GM21528 (cell line): Measurements from ENCODE around the gene NR1I2.

Experiments
- ATAC-seq: cut with Tn5 transposase; IDR thresholded peaks from one replicate; pipeline ENCODE4 v1.9.1; 2021; ENCODE audit warnings: mild to moderate bottlenecking, moderate library complexity; ENCODE audit not compliant: unreplicated experiment, low FRiP score

The NR1I2 gene

DNA sequence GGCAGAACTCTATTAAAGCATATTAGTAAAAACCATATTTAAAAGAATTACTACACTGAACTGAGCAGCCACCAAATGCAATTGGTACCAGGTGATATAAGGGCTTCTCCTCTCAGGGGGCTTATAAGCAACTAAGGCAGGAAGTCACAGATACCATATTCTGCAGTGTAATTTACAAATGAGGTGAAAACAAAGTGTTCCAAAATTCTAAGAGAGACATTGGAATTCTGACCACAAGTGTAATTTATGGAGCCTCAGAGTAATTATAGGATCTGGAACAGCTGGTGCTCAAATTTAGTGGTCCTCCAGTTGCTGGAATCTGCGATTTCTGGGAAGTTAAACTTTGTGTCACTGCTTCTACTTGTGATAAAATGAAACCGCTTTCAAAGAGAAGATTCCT, 3.1 kb upstream of the NR1I2 start:
- ATAC-seq: no peak

DNA sequence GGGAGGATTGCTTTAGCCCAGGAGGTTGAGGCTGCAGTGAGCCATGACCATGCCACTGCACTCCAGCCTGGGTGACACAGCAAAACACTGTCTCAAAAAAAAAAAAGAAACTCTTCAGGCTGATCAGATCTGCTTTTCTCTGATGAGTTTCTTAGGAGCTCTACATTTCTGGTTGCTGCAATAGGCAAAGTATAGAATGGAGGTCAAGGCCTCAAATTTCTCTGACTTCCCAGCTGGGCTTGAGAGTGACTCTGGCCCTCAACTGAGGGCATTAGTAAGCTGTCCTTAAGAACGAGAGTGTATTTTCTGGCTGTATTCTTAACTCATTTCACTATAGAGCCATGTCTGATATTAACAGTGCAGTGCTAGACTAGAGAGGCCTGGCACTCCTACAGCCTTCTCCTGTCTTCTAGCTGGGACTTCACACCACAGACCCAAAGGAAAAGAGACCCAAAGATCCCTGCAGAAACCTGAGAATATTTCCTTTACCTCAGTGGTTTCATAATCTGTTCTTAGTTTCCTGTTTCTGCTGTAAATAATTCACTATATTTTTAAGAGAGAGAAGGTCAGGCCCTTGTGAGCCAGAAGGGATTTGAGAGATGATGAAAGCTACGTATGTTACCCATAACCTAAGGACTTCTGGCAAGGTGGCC, 2.0 kb upstream of the NR1I2 start:
- ATAC-seq: peak; percentile 83

DNA sequence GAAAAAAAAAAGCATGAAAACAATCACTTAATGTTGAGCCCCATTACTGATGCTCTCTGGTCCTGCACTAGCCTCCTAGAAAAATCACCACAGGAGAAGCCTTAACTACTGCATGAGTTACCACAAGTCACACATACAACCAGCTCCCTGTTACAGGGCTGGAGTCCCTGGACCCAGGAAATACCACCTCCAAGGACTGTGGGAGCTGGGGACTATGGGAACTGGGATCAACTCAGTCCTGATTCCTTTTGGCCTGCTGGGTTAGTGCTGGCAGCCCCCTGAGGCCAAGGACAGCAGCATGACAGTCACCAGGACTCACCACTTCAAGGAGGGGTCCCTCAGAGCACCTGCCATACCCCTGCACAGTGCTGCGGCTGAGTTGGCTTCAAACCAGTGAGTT, 559 bp downstream of the NR1I2 start:
- ATAC-seq: no peak

DNA sequence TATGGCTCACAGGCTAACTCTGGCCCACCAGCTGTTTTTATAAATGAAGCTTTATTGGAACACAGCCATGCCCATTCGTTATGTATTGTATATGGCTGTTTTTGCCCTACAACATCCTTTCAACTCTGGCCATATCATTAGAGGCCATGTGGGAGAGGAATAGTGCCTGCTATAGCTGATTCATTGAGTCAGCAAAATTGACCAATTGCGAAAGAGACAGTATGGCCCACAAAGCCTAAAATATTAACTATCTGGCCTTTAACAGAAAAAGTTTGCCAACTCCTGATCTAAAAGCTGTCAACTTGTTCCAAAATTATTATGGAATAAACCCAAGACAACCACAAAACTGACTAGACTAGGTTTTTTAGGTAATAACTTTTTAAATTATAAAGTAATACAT, 1.4 kb downstream of the NR1I2 start:
- no peak for ATAC-seq

DNA sequence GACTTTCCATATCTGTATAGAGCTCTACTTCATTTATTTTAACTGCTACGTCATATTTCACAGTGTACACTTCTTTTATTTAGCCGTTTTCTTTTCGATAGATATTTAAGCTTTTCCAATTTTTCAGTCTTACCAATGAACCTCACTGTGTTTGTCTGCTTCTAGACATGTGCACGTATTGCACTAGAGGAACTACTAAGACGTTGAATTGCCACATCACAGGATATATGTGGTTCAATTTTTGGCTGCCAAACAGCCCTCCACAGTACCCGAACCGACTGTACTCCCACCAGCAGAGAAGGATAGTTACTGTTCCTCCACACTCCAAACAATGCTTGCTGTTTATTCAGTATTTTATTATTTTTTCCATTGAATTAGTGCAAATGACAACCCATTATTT, 2.0 kb downstream of the NR1I2 start:
- ATAC-seq: no peak

DNA sequence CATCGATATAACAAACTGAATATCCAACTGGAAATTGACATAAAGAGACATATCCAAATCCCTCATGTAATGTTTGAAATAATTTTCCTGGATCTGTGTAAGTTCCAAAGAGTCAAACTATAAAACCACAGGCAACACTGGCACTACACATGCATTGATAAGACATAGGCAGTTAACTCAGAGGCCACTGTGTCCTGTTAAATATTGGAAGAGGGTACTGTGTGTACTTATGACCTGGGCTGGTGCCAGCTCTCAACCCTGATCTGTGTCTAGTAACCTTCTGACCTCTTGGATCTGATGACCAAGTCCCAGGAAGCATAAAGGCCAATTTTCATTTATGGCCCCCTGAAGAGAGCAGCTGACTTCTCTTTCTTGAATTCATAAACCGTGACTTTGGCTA, 4.5 kb downstream of the NR1I2 start:
- ATAC-seq: no peak

DNA sequence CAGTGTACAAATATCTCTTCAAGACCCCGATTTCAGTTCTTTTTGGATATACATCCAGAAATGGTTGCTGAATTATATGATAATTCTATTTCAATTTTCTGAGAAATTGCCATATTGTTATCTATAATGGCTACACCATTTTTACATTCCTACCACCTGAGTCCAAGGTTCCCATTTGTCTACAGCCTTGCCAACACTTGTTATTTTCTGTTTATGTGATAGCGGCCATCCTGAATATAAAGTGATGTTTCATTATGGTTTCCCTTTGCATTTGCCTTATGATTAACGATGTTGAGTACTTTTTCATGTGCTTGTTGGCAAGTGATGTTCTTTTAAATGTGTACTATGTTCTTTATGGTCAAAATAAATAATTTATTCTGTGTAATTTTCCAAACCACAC, 8.5 kb downstream of the NR1I2 start:
- no peak for ATAC-seq

DNA sequence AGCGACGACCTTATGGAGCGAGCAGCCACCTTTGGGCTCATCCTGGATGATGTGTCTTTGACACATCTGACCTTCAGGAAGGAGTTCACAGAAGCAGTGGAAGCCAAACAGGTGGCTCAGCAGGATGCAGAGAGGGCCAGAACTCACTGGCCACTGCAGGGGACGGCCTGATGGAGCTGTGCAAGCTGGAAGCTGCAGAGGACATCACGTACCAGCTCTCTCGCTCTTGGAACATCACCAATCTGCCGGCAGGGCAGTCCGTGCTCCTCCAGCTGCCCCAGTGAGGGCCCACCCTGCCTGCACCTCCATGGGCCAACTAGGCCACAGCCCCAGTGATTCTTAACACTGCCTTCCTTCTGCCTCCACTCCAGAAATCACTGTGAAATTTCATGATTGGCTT, 10.4 kb downstream of the NR1I2 start:
- no peak for ATAC-seq

DNA sequence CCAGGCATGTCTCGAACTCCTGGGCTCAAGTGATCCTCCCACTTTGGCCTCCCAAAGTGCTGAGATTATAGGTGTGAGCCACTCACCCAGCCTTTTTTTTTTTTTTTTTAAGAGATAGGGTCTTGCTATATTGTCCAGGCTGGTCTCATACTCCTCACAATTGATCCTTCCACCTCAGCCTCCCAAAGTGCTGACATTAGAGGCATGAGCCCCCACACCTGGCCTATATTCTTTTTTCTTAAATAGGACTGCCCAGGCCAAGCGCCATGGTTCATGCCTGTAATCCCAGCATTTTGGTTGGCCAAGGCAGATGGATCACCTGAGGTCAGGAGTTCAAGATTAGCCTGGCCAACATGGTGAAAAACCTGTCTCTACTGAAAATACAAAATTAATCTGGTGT, 12.5 kb downstream of the NR1I2 start:
- no peak for ATAC-seq

DNA sequence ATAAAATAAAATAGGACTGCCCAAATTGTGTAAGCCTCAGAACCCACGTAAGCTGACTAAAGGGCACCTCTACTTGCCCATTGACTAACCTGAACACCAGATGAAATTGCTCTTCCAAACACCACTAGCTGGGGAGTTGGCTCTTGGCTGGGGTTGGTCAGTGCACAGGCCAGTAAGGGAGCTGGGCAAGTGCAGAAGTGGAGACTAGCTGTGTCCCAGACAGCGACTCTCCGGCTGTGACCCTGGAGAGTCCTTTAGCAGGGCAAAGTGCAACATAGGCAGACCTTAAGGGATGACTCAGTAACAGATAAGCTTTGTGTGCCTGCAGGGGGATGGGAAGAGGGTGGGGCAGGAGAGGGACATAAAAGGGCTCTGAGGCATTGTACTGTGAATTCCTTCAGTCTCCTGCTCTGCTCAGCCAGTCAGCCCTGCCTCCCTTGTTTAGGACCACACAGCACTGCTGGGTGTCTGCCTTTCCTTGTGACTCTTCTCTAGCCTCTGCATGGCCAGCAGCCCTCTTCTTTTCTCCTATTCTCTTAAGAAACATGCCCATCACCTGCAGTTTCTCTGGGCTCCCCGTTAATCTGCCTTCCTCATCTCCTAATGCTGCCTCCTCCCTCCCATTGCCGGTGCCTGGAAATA, 13.2 kb downstream of the NR1I2 start:
- no peak for ATAC-seq

DNA sequence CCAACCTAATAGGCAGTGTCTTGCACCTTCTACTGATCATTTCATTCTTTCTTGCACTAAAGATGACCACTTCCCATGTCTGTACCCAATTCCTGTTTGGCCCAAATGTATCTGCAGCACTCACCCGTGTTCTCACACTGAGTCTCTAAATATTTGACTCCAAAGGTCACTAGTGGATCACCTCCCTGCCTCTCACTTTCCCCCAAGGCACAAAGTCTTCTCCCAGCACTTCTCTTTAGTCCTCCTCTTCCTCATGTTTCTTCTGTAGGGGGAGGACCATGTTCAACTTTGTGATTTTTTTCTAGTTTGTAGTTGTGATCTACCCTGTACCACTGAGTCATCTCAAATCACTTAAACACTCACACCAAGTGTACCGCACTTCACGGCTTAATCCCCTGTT, 13.9 kb downstream of the NR1I2 start:
- ATAC-seq: no peak

DNA sequence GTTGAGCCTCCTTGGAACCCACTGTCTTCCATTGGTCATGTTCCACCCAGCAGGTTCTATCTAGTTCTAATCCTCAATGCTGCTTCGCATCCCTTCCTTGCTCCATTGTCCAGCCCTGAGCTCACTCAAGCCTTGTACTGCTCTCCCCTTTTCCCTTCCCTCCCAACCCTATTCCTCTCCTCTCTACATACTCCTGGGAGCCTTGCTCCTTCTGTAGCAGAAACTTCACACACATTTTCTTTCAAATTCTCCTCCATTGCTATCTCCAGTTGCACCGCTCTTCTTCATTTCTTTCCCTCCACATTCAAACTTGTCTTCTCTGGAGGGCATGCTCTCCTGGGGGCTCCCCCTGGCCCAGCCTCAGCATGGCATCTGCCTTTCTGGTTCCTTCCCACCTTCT, 14.5 kb downstream of the NR1I2 start:
- no peak for ATAC-seq

DNA sequence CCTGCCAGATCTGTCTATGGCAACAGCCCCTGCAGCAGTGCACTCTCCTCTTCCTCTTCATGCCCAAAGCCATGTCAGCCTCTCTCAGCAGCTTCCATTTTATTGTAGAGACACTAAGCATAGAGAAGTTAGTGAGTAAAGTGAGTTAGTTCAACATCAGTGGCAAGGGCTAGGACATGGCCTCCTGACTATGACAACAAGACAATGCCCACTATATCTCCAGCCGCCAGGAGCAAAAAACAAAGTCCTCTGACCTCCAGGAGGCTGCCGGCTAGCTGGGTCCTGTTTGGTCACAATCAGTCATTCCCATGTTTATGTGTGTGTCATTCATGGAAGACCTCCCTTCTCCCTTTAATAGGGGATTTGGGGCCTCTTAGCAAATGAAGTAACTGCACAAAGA, 14.9 kb downstream of the NR1I2 start:
- no peak for ATAC-seq

DNA sequence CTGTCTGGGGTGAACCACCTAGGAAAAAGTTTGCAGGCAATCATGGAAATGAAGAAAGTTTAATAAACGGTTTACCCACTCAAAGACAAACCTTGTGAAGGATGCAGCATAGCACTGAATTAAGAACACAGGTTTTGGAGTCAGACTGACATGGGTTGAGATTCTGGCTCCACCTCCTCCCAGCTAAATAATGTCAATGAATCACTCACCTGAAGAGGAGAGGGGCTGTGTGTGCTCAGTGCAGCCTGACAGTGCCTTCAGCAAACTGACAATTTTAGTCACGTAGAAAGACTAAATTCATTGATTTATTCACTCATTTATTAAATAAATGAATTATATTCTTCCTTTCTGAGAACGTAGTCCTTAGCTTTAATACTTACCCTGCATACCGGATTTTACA, 18.9 kb downstream of the NR1I2 start:
- ATAC-seq: no peak

DNA sequence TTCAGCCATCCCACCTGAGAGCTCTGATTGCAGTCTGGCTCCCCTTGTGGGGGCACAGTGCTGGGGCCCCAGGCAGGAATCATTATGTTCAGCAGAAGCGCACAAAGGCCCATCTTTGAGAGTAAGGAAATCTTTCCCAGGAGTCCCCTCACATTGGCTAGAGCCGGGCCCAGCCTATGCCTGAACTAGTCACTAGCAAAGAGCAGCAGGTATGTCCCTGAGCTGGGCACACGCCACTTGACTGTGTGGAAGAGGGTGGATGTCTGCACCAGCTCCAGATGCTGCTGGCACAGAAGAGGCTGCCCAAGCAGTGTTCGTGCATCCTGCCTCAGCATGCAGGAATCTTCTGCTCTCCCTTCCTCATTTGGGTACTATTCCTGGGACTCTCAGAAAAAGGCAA, 26.3 kb downstream of the NR1I2 start:
- ATAC-seq: no peak

DNA sequence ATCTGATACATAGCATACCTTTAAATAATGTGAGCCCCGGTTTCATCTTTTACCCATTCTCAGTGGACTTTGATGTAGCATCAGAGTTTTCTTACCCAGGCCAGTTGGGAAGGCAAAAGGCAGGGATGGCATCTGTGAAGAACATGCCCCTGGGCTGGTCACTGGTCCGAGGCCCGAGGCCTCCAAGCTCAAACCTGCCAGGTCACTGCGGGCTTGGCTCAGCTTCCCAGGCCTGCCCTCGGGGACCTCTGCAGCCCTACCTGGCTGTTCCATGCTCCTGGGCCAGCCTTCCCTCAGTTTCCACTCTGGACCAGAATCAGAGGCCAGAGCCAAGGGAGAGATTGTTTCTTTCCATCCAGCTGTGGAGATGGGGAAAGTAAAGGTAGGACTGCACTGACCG, 26.9 kb downstream of the NR1I2 start:
- ATAC-seq: no peak

DNA sequence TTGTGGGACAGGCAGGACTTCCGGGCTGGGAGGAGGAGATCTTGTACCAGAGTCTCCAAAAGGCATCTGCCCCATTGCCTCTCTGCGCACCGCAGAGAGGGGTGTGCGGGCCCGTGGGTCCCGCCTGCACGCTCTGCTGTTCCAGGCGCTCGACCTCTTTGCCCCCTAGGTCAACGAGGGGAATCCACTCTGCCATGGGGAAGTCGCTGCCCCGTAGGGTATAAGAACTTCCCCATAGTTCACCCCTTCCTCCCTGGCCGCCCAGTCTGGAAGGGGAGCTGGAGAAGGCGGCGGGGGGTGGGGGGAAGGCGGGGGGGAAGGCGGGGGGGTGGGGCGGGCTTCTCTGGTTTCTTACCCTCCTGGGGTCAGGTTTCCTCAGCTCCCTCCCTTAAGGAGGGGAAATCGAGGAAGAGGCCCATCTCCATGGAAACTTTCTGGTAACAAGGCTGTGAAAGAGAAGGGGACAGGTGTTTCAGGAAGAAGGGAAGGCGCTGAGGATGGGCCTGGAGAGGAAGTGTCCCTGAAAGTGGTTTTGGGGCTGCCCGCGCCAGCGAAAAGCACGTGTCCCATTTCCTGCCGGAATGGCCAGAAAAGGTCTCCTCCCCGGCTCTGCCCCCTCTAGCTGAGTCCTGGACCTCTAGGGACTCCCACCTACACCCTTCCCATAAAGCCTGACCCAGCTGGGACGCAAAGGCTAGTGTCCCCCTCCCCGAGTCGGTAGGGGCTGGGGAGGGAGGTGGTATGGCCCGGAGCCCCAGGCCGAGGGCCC, 27.5 kb downstream of the NR1I2 start:
- ATAC-seq: peak; percentile 36

DNA sequence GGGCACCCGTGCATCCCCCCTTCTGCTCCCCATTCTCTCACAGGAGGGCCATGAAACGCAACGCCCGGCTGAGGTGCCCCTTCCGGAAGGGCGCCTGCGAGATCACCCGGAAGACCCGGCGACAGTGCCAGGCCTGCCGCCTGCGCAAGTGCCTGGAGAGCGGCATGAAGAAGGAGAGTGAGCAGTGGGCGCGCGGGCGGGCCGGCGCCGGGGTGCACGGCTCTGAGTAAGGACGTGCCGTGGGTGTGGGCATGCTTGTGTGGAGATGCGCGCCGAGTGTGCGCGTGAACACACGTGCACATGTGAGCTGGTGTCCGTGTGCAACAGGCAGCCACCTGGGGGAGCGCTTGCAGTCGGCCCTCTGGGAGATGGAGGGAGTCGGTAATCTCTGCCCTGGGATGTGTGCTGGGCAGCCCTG, 28.1 kb downstream of the NR1I2 start:
- ATAC-seq: peak; percentile 81

DNA sequence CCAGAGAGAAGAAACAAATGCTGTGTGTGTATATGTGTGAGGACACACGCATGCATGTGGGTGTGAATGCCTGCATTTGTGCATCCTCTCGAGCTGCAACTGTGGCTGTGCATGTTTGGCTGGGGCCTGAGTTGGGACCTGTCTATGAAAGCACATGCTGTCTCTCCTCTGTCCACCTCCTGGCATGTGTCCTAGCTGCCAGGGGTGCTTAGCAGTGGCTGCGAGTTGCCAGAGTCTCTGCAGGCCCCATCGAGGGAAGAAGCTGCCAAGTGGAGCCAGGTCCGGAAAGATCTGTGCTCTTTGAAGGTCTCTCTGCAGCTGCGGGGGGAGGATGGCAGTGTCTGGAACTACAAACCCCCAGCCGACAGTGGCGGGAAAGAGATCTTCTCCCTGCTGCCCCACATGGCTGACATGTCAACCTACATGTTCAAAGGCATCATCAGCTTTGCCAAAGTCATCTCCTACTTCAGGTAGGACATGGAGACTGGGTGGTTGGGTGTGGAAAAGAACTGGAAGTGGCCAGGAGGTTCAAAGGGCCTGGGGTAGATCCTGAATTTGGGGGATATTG, 30.7 kb downstream of the NR1I2 start:
- ATAC-seq: no peak

DNA sequence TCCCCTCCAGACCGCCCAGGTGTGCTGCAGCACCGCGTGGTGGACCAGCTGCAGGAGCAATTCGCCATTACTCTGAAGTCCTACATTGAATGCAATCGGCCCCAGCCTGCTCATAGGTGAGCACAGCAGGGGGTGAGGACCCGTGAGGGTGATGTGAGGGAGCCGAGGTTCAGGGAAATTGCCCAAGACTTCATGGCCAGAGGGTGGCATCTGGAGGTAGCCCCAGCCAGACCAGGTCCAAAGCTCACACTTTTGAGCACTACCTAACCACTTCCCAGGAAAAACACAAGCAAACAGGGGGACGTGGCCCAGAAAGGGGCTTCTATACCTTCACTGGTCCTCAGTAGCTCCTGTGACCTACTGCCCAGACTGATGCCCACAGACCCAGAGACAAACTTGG, 33.8 kb downstream of the NR1I2 start:
- no peak for ATAC-seq

DNA sequence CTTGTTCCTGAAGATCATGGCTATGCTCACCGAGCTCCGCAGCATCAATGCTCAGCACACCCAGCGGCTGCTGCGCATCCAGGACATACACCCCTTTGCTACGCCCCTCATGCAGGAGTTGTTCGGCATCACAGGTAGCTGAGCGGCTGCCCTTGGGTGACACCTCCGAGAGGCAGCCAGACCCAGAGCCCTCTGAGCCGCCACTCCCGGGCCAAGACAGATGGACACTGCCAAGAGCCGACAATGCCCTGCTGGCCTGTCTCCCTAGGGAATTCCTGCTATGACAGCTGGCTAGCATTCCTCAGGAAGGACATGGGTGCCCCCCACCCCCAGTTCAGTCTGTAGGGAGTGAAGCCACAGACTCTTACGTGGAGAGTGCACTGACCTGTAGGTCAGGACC, 35.2 kb downstream of the NR1I2 start:
- ATAC-seq: no peak
